ENCODE measurements around the gene MAP6. TPM values are rescaled to one million over a fixed set of nuclear protein-coding genes. Genes with fewer than 3 reads are reported as not detected.

The MAP6 gene
- total RNA-seq, 1 donor from 2014 or later: 3.3 TPM

- no peak for DNase-seq (ENCODE audit: low read depth)
- no peak for TF ChIP-seq CTCF (IDR thresholded peaks at IDR 0.05; ENCODE audit: insufficient read depth, low read length, poor library complexity, severe bottlenecking)
- peaks cover 2% of the 10 kb centered on the region for H3K36me3 ChIP-seq (ENCODE audit: control insufficient read depth, insufficient read depth, low read length)
Measured at GRCh38 chr11:75560644-75561043, 108.2 kb downstream of the MAP6 start.

DNA sequence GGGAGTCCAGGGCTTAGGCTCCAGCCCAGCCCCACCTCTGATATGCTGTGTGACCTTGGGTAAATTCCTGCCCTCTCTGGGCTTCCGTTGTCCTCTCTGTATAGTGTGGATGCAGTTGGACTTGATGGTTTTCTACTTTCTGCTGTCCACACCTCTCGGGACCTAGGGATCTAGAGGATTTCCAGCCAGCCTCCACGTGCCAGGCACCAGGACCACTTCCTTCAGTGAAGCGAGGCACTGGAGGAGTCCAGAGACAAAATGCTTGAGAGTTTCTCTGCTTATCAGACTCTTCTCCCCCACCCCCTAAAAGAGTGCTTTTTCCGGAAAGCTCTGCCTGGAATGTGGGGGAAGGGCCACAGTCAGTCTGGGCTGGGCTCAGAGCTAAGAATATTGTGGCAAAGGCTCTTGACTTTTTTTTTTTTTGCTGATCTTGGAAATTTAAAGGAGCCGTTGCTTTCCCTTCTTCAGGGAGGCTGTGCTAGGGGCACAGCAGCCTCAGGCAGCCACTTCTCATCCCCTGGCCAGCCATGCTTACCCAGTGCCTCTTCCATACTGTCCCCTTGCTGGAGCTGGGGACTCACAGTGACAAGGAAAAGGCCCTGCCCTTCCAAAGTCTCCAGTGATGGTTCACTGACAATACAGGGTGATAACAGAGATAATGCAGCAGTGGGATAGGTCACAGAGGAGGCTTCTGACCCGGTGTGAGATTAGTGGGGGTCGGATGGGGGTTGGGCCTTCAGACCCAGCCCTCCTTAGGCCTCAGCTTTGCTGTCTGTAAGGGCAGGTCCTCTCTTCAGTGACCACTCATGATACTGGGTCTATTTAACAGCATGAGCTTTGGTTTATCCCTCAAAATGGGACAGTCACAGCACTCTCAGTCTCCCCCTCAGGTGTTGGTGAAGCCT, 109.6 kb downstream of the MAP6 start:
- Histone ChIP-seq H3K4me3 (ENCODE audit: low read depth, low read length) (no peak overlapping the region), H3K27me3 (ENCODE audit: control insufficient read depth, insufficient read depth, low read length) (no peaks in the 10 kb centered on the region), H3K36me3 (ENCODE audit: control insufficient read depth, insufficient read depth, low read length) (peaks cover under 1% of the 10 kb centered on the region)
- no peak for DNase-seq (ENCODE audit: low read depth)
- no peak for TF ChIP-seq CTCF (IDR thresholded peaks at IDR 0.05; ENCODE audit: insufficient read depth, low read length, poor library complexity, severe bottlenecking)

More at GRCh38 chr11:75560644-75561043, 108.2 kb downstream of the MAP6 start:
- H3K4me3 ChIP-seq (ENCODE audit: low read depth, low read length): no peak overlapping the region
- H3K27me3 ChIP-seq (ENCODE audit: control insufficient read depth, insufficient read depth, low read length): no peaks in the 10 kb centered on the region

DNA sequence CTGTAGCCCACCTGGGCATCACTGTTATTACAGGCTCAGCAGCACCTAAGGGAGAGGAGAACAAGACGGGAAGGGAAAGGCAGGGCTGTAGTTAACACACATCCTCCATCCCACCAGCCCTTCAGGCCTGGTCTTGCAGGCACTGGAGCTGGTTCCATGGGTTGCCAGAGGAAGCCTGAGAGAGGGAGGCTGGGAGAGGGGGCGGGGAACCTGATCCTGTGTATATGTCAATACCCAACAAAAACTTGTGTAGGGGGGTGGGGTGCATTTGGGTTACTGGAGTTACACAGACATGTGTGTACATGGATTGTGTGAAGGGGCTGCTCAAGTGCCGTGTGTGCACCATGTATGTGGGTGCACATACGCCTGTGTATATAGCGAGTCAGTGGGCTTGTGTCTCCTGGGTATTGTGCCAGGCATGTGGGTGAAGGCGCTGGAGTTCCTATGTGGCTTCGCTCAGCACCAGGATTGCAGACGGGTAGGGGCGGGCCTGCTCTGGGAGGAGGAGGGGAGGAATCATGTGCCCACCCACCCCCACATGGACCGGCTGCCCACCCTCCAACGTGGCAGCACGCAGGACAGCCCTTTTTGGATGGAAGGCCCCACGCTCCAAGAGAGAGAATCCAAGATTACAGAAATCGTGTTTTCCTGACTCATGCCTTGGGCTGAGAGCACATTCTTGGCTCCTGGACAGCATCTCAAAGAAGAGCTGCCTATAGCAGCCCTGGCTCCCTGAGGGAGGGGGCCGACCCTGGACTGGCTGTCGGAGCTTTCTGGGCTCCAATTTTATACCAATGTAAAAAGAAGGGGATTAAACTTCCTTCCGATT, 111.0 kb downstream of the MAP6 start:
- Histone ChIP-seq H3K4me3 (ENCODE audit: low read depth, low read length) (no peak overlapping the region), H3K27me3 (ENCODE audit: control insufficient read depth, insufficient read depth, low read length) (no peaks in the 10 kb centered on the region), H3K36me3 (ENCODE audit: control insufficient read depth, insufficient read depth, low read length) (no peaks in the 10 kb centered on the region)
- DNase-seq (ENCODE audit: low read depth): no peak
- TF ChIP-seq CTCF (IDR thresholded peaks at IDR 0.05; ENCODE audit: insufficient read depth, low read length, poor library complexity, severe bottlenecking): no peak

DNA sequence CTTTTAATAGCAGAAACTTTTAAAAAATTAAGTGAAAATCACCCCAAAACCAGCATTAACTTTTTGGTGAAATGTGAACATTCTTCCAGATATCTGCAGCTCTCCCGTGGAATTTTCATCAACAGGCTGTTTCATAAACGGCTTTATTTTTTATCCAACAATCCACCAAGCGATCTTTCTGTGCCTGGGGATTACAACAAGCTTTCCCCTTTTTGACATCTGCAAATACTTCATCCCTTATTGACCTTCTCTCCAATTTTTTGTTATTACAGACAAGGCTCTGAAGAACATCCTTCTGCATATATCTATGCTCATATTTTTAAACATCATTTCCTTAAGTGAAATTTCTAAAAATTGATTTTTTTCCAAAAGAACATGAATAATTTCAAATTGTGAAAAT, 112.6 kb downstream of the MAP6 start:
- Histone ChIP-seq H3K36me3 (ENCODE audit: control insufficient read depth, insufficient read depth, low read length) (no peaks in the 10 kb centered on the region), H3K27me3 (ENCODE audit: control insufficient read depth, insufficient read depth, low read length) (no peaks in the 10 kb centered on the region), H3K4me3 (ENCODE audit: low read depth, low read length) (no peak overlapping the region)
- TF ChIP-seq CTCF (IDR thresholded peaks at IDR 0.05; ENCODE audit: insufficient read depth, low read length, poor library complexity, severe bottlenecking): no peak
- no peak for DNase-seq (ENCODE audit: low read depth)

DNA sequence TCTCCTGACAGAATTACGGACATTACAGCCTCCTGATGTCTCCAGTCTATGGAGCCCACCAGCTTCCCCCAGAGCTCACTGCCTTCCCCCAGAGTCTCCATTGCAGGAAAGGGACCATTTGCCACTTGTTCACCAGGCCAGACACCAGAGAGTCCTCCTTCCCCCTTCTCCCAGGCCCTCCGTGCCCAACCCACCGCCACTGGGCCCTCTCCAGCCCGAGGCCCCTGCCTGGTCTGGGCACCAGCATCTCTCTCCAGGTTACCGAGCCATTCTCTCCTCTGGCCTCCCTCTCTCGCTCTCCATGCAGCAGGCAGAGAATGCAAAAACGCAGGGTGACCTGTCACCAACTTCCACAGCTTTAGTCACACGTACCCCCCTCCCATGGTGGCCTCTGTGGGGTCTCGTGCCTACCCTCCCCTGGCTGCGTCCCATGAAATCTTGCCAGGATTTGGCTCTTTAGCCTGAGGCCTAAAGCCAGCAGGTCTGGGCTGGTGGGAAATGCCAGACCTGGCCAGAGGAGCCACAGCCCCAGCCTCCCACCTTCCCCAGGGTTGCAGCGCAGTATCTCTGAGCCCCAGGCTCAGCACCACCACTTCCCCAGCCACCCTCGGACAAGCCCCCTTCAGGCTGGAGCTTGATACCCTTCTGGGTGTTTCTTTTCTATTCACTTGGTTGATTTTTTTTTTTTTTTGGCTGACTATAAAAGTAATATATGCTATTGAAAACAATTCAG, 113.6 kb downstream of the MAP6 start:
- no peak for TF ChIP-seq CTCF (IDR thresholded peaks at IDR 0.05; ENCODE audit: insufficient read depth, low read length, poor library complexity, severe bottlenecking)
- Histone ChIP-seq H3K27me3 (ENCODE audit: control insufficient read depth, insufficient read depth, low read length) (no peaks in the 10 kb centered on the region), H3K4me3 (ENCODE audit: low read depth, low read length) (no peak overlapping the region), H3K36me3 (ENCODE audit: control insufficient read depth, insufficient read depth, low read length) (no peaks in the 10 kb centered on the region)
- DNase-seq (ENCODE audit: low read depth): no peak

All from kidney epithelial cell (primary cell).